Keratinocyte (primary cell): ENCODE results near the gene CD1B. TPM values are rescaled to one million over a fixed set of nuclear protein-coding genes. Genes with fewer than 3 reads are reported as not detected.

Experiments
- DNase-seq: peaks from one replicate; pipeline ENCODE4 v3.0.0-alpha.2; 2011; ENCODE audit warnings: low read depth, missing footprints, low spot score
- FAIRE-seq: peaks from 2 replicates; lab custom pipeline; 2011; peaks lifted over from hg19 to GRCh38; lab: Jason Lieb, UNC
- H2AFZ ChIP-seq: 2 replicates; pipeline ENCODE4 v1.6.0; 2012; ENCODE audit warnings: low read length, control low read depth, inconsistent platforms; ENCODE audit not compliant: control insufficient read depth
- H3K27ac ChIP-seq: 2 replicates; pipeline ENCODE4 v1.5.1; 2011; ENCODE audit warnings: low read length; ENCODE audit not compliant: control insufficient read depth, insufficient read depth
- H3K27me3 ChIP-seq: 3 replicates; pipeline ENCODE4 v1.6.0; 2011; ENCODE audit warnings: low read length; ENCODE audit not compliant: control insufficient read depth, insufficient read depth; ENCODE audit errors: extremely low read depth
- H3K36me3 ChIP-seq, 2 experiments: 2 replicates in 1 of 2; 3 replicates in 1 of 2; pipeline ENCODE4 v1.5.1; 2011; ENCODE audit warnings: low read length in 2 of 2, mild to moderate bottlenecking in 1 of 2; ENCODE audit not compliant: control insufficient read depth in 2 of 2, insufficient read depth in 2 of 2; ENCODE audit errors: extremely low read depth in 1 of 2
- H3K4me1 ChIP-seq: 3 replicates; pipeline ENCODE4 v1.5.1; 2011; ENCODE audit warnings: low read length; ENCODE audit not compliant: control insufficient read depth, insufficient read depth; ENCODE audit errors: extremely low read depth
- H3K4me2 ChIP-seq: 3 replicates; pipeline ENCODE4 v1.6.0; 2011; ENCODE audit warnings: low read depth, low read length; ENCODE audit not compliant: control insufficient read depth, insufficient read depth; ENCODE audit errors: extremely low read depth
- H3K4me3 ChIP-seq, 3 experiments: fragments of 200-600 bp in 1 of 3; sonication (generic) in 1 of 3; 2 replicates in 2 of 3; 3 replicates in 1 of 3; pipeline ENCODE4 v1.5.1; 2011 to 2016; ENCODE audit warnings: low read length in 3 of 3, mild to moderate bottlenecking in 3 of 3, control low read depth in 2 of 3, inconsistent platforms in 1 of 3, low read depth in 1 of 3, mixed read lengths in 1 of 3, mixed run types in 1 of 3, moderate library complexity in 1 of 3; ENCODE audit not compliant: control insufficient read depth in 2 of 3, insufficient read depth in 2 of 3; ENCODE audit errors: extremely low read depth in 1 of 3
- H3K79me2 ChIP-seq: 2 replicates; pipeline ENCODE4 v1.6.0; 2012; ENCODE audit warnings: low read length; ENCODE audit not compliant: control insufficient read depth, insufficient read depth
- H3K9ac ChIP-seq: 3 replicates; pipeline ENCODE4 v1.6.0; 2011; ENCODE audit warnings: low read length; ENCODE audit not compliant: control insufficient read depth, insufficient read depth; ENCODE audit errors: extremely low read depth
- H3K9me1 ChIP-seq: 3 replicates; pipeline ENCODE4 v1.6.0; 2011; ENCODE audit warnings: low read length; ENCODE audit not compliant: control insufficient read depth, insufficient read depth; ENCODE audit errors: extremely low read depth
- H3K9me3 ChIP-seq: 2 replicates; pipeline ENCODE4 v1.5.1; 2012; ENCODE audit warnings: low read depth, low read length; ENCODE audit not compliant: control insufficient read depth
- H4K20me1 ChIP-seq: 3 replicates; pipeline ENCODE4 v1.6.0; 2011; ENCODE audit warnings: low read length; ENCODE audit not compliant: control insufficient read depth, insufficient read depth; ENCODE audit errors: extremely low read depth
- CTCF ChIP-seq, 3 experiments: IDR thresholded peaks in 1 of 3; conservative IDR thresholded peaks in 1 of 3; optimal IDR thresholded peaks in 1 of 3; 2 replicates in 2 of 3; 3 replicates in 1 of 3; pipeline versions ENCODE3 to v1.5.1; 2011; ENCODE audit warnings: low read length in 3 of 3, mild to moderate bottlenecking in 3 of 3, moderate library complexity in 2 of 3, control low read depth in 1 of 3, inconsistent platforms in 1 of 3; ENCODE audit not compliant: insufficient read depth in 2 of 3; ENCODE audit errors: extremely low read depth in 1 of 3
- EZH2 ChIP-seq: IDR thresholded peaks from one replicate; pipeline ENCODE4 v1.6.1; 2012; ENCODE audit warnings: inconsistent platforms, mild to moderate bottlenecking, low read length, moderate library complexity
- dilution Hi-C: fragments of 300-500 bp; cut with MboI; formaldehyde crosslinking; loops from one replicate; pipeline ENCODE4 v1.7.0; 2020; ENCODE audit warnings: low sequenced_read_pairs; ENCODE audit not compliant: extremely low pct_ligation_motif_present
- polyA plus RNA-seq, 5 experiments: library from polyadenylated mRNA; depleted of rRNA in 3 of 5; stranded (reverse) in 3 of 5; stranded (forward) in 1 of 5; unstranded in 1 of 5; fragments of >200 nt; gene quantifications; 1 replicate in 1 of 5; 2 replicates in 3 of 5; 3 replicates in 1 of 5; pipeline versions ENCODE4 v1.2.1 to v1.2.3, GENCODE V29; 2011 to 2012; ENCODE audit warnings: missing spikeins in 2 of 5, low read depth in 1 of 5, low replicate concordance in 1 of 5

CD1B gene
- polyA plus RNA-seq, 1 donor (not counting 4 experiments of a cell fraction or from before 2014, with no cell fraction given) = not detected

GRCh38 chr1:158330391-158331105 lies 783 bp downstream of the CD1B start:
- H3K4me3 ChIP-seq = no peak overlapping the region
- H3K27me3 ChIP-seq = no peaks in the 10 kb centered on the region
- FAIRE-seq (no peak), DNase-seq (no peak)
- no peaks in the 10 kb centered on the region for H4K20me1 ChIP-seq
- H3K9ac ChIP-seq = no peak overlapping the region
- no peak for TF ChIP-seq CTCF (optimal IDR thresholded peaks at IDR 0.05 in 1 of 3, IDR thresholded peaks at IDR 0.05 in 1 of 3, conservative IDR thresholded peaks at IDR 0.05 in 1 of 3; ENCODE audit: extremely low read depth in 1 of 3, insufficient read depth in 2 of 3, low read length in 3 of 3)
- no peak for TF ChIP-seq EZH2
- H3K4me2 ChIP-seq = no peak overlapping the region
- dilution Hi-C loops = no loop called here
- no peak overlapping the region for H3K27ac ChIP-seq
- H3K4me1 ChIP-seq = no peaks in the 10 kb centered on the region
- H3K79me2 ChIP-seq = no peaks in the 10 kb centered on the region
- H3K9me3 ChIP-seq = no peaks in the 10 kb centered on the region
- H3K9me1 ChIP-seq = no peaks in the 10 kb centered on the region
- no peaks in the 10 kb centered on the region for H3K36me3 ChIP-seq
- no peak overlapping the region for H2AFZ ChIP-seq

GRCh38 chr1:158329733-158330132 lies 1.6 kb downstream of the CD1B start:
- Histone ChIP-seq H3K9me1 (no peaks in the 10 kb centered on the region), H3K4me2 (no peak overlapping the region), H2AFZ (no peak overlapping the region), H3K79me2 (no peaks in the 10 kb centered on the region), H3K27me3 (no peaks in the 10 kb centered on the region), H4K20me1 (no peaks in the 10 kb centered on the region), H3K27ac (no peak overlapping the region), H3K4me3 (no peak overlapping the region), H3K36me3 (no peaks in the 10 kb centered on the region), H3K9ac (no peak overlapping the region), H3K9me3 (no peaks in the 10 kb centered on the region), H3K4me1 (no peaks in the 10 kb centered on the region)
- no peak for FAIRE-seq
- no peak for DNase-seq
- dilution Hi-C loops = no loop called here
- TF ChIP-seq EZH2 (no peak), CTCF (optimal IDR thresholded peaks at IDR 0.05 in 1 of 3, IDR thresholded peaks at IDR 0.05 in 1 of 3, conservative IDR thresholded peaks at IDR 0.05 in 1 of 3; ENCODE audit: extremely low read depth in 1 of 3, insufficient read depth in 2 of 3, low read length in 3 of 3) (peak in 2 of 3 experiments; percentile 49)
